BLaER1 (cell line): Measurements from ENCODE around the gene BTBD7.

Experiments used
- H3K27ac ChIP-seq: shearing (Covaris generic); formaldehyde crosslinking; 2 replicates; pipeline ENCODE4 v1.8.1; 2022
- H3K27me3 ChIP-seq: shearing (Covaris generic); formaldehyde crosslinking; 2 replicates; pipeline ENCODE4 v1.8.1; 2022
- H3K36me3 ChIP-seq: shearing (Covaris generic); formaldehyde crosslinking; 2 replicates; pipeline ENCODE4 v1.8.1; 2022
- H3K4me1 ChIP-seq: shearing (Covaris generic); formaldehyde crosslinking; 2 replicates; pipeline ENCODE4 v1.8.1; 2022
- H3K4me2 ChIP-seq: shearing (Covaris generic); formaldehyde crosslinking; 2 replicates; pipeline ENCODE4 v1.8.1; 2022
- H3K4me3 ChIP-seq: shearing (Covaris generic); formaldehyde crosslinking; 2 replicates; pipeline ENCODE4 v1.8.1; 2022
- H3K9ac ChIP-seq: shearing (Covaris generic); formaldehyde crosslinking; 2 replicates; pipeline ENCODE4 v1.8.1; 2022
- H3K9me3 ChIP-seq: shearing (Covaris generic); formaldehyde crosslinking; 2 replicates; pipeline ENCODE4 v1.8.1; 2022
- H4K20me1 ChIP-seq: shearing (Covaris generic); formaldehyde crosslinking; 2 replicates; pipeline ENCODE4 v1.8.1; 2022
- Cebpa-rat ChIP-seq: shearing (Covaris generic); IDR thresholded peaks from 2 replicates; pipeline ENCODE4 v1.8.1; 2022

BTBD7 gene

GRCh38 chr14:93331002-93331727 lies 1.7 kb downstream of the BTBD7 start:
- peak overlapping the region; percentile 96 for H3K9ac ChIP-seq
- H3K27ac ChIP-seq, result peak overlapping the region; percentile 95

GRCh38 chr14:93330609-93331000 lies 2.2 kb downstream of the BTBD7 start:
- H4K20me1 ChIP-seq, result peaks cover 66% of the 10 kb centered on the region
- H3K9me3 ChIP-seq, result peaks cover 5% of the 10 kb centered on the region; the same call in 1 of the 2 replicates
- H3K27ac ChIP-seq, result no peak overlapping the region
- 0 out of 2 replicates have a peak overlapping the region, but pooled peaks have one; percentile 90 for H3K4me3 ChIP-seq
- H3K9ac ChIP-seq, result peak overlapping the region; percentile 96; the same call in 1 of the 2 replicates
- H3K4me1 ChIP-seq, result peaks cover 36% of the 10 kb centered on the region
- H3K27me3 ChIP-seq, result no peaks in the 10 kb centered on the region
- peak overlapping the region; percentile 85 for H3K4me2 ChIP-seq
- no peak for TF ChIP-seq Cebpa-rat
- H3K36me3 ChIP-seq, result peaks cover 10% of the 10 kb centered on the region; the same call in 1 of the 2 replicates

More at GRCh38 chr14:93331002-93331727, 1.7 kb downstream of the BTBD7 start:
- Histone ChIP-seq H3K4me3 (peak overlapping the region; percentile 90), H3K4me2 (peak overlapping the region; percentile 85), H3K27me3 (no peaks in the 10 kb centered on the region), H3K4me1 (peaks cover 36% of the 10 kb centered on the region), H3K9me3 (peaks cover 10% of the 10 kb centered on the region), H3K36me3 (peaks cover 8% of the 10 kb centered on the region; the same call in 1 of the 2 replicates), H4K20me1 (peaks cover 62% of the 10 kb centered on the region)
- no peak for TF ChIP-seq Cebpa-rat

- H4K20me1 ChIP-seq, result peaks cover 71% of the 10 kb centered on the region
- H3K36me3 ChIP-seq, result peaks cover 13% of the 10 kb centered on the region; the same call in 1 of the 2 replicates
- no peak overlapping the region for H3K9ac ChIP-seq
- H3K4me2 ChIP-seq, result 0 out of 2 replicates have a peak overlapping the region, but pooled peaks have one; percentile 85
- H3K9me3 ChIP-seq, result peaks cover 4% of the 10 kb centered on the region; the same call in 1 of the 2 replicates
- H3K27me3 ChIP-seq, result no peaks in the 10 kb centered on the region
- H3K27ac ChIP-seq, result no peak overlapping the region
- TF ChIP-seq Cebpa-rat, result no peak
- H3K4me1 ChIP-seq, result peaks cover 36% of the 10 kb centered on the region
- H3K4me3 ChIP-seq, result no peak overlapping the region
These were observed 2.7 kb downstream of the BTBD7 start for GRCh38 chr14:93329965-93330608.

- Histone ChIP-seq H4K20me1 (peaks cover 87% of the 10 kb centered on the region), H3K9ac (no peak overlapping the region), H3K27me3 (no peaks in the 10 kb centered on the region), H3K27ac (no peak overlapping the region), H3K9me3 (peaks cover 4% of the 10 kb centered on the region; the same call in 1 of the 2 replicates), H3K4me3 (no peak overlapping the region), H3K4me2 (no peak overlapping the region), H3K4me1 (peaks cover 28% of the 10 kb centered on the region), H3K36me3 (peaks cover 28% of the 10 kb centered on the region)
- TF ChIP-seq Cebpa-rat, result no peak
These were observed 4.3 kb downstream of the BTBD7 start for GRCh38 chr14:93328546-93328945.

- peaks cover 37% of the 10 kb centered on the region for H3K36me3 ChIP-seq
- H3K9me3 ChIP-seq, result peaks cover 4% of the 10 kb centered on the region; the same call in 1 of the 2 replicates
- no peak overlapping the region for H3K9ac ChIP-seq
- H3K4me2 ChIP-seq, result no peak overlapping the region
- peaks cover 95% of the 10 kb centered on the region for H4K20me1 ChIP-seq
- no peaks in the 10 kb centered on the region for H3K27me3 ChIP-seq
- TF ChIP-seq Cebpa-rat, result no peak
- H3K27ac ChIP-seq, result no peak overlapping the region
- no peak overlapping the region for H3K4me3 ChIP-seq
- H3K4me1 ChIP-seq, result peaks cover 17% of the 10 kb centered on the region
These were observed 6.6 kb downstream of the BTBD7 start for GRCh38 chr14:93326196-93326595.

- Histone ChIP-seq H4K20me1 (peaks cover 95% of the 10 kb centered on the region), H3K27ac (no peak overlapping the region), H3K27me3 (no peaks in the 10 kb centered on the region), H3K4me1 (peaks cover 24% of the 10 kb centered on the region), H3K9ac (no peak overlapping the region), H3K4me2 (no peak overlapping the region), H3K9me3 (peaks cover 4% of the 10 kb centered on the region; the same call in 1 of the 2 replicates), H3K36me3 (peaks cover 35% of the 10 kb centered on the region), H3K4me3 (no peak overlapping the region)
- no peak for TF ChIP-seq Cebpa-rat
These were observed 9.1 kb downstream of the BTBD7 start for GRCh38 chr14:93323600-93324174.

GRCh38 chr14:93322929-93323599 lies 9.8 kb downstream of the BTBD7 start:
- Histone ChIP-seq H3K36me3 (peaks cover 32% of the 10 kb centered on the region), H3K4me1 (peaks cover 30% of the 10 kb centered on the region), H3K9me3 (no peaks in the 10 kb centered on the region), H3K4me2 (no peak overlapping the region), H3K4me3 (no peak overlapping the region), H3K27me3 (no peaks in the 10 kb centered on the region), H3K27ac (no peak overlapping the region), H3K9ac (no peak overlapping the region), H4K20me1 (peaks cover 95% of the 10 kb centered on the region)
- TF ChIP-seq Cebpa-rat, result no peak

- Histone ChIP-seq H3K4me1 (peaks cover 37% of the 10 kb centered on the region), H3K27ac (no peak overlapping the region), H3K4me3 (no peak overlapping the region), H3K36me3 (peaks cover 32% of the 10 kb centered on the region), H3K9me3 (peaks cover 7% of the 10 kb centered on the region; the same call in 1 of the 2 replicates), H3K9ac (no peak overlapping the region), H3K27me3 (no peaks in the 10 kb centered on the region), H4K20me1 (peaks cover 86% of the 10 kb centered on the region), H3K4me2 (peak overlapping the region; percentile 79)
- TF ChIP-seq Cebpa-rat, result no peak
These were observed 12.3 kb downstream of the BTBD7 start for GRCh38 chr14:93320489-93320888.

GRCh38 chr14:93319958-93320357 lies 12.9 kb downstream of the BTBD7 start:
- peak overlapping the region; percentile 68; the same call in 1 of the 2 replicates for H3K27ac ChIP-seq
- H3K4me2 ChIP-seq, result peak overlapping the region; percentile 79
- H3K9ac ChIP-seq, result peak overlapping the region; percentile 8; the same call in 1 of the 2 replicates
- H3K27me3 ChIP-seq, result no peaks in the 10 kb centered on the region
- H3K9me3 ChIP-seq, result peaks cover 7% of the 10 kb centered on the region; the same call in 1 of the 2 replicates
- no peak for TF ChIP-seq Cebpa-rat
- peaks cover 37% of the 10 kb centered on the region for H3K4me1 ChIP-seq
- H3K36me3 ChIP-seq, result peaks cover 27% of the 10 kb centered on the region
- peaks cover 80% of the 10 kb centered on the region for H4K20me1 ChIP-seq
- no peak overlapping the region for H3K4me3 ChIP-seq
